HG03045 (cell line): Measurements from ENCODE around the gene DNM1.

Source experiments
- ATAC-seq: cut with Tn5 transposase; IDR thresholded peaks from one replicate; pipeline ENCODE4 v1.9.1; 2021; ENCODE audit warnings: mild to moderate bottlenecking, moderate library complexity; ENCODE audit not compliant: unreplicated experiment

DNM1 gene

DNA sequence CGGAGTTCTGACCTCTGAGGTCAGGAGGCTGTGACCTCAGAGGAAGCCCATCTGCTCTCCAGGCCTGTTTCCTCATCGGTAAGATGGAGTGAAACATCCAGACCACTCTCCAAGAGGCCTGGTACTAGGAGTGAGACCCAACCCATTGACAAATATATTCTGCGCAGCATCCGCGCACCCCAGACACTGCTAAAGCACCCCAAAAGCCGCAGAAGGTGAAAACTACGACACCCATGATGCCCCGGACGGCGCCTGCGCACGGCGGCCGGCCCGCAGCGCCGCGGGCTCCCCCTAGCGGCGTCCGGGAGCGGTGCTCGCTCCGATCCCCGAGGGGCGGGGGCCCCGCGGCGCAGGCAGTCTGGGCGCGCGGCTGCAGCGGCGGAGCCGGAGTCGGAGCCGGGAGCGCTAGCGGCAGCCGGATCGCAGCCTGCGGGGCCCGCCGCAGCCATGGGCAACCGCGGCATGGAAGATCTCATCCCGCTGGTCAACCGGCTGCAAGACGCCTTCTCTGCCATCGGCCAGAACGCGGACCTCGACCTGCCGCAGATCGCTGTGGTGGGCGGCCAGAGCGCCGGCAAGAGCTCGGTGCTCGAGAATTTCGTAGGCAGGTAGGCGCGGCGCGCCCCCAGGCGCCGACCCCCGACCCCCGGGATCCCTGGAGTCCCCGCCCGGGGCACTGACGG is at the start of gene DNM1:
Gene DNM1, plus strand, starts transcription at position 356 of the 683 bp plus-strand sequence. Its CDS starts 92 bp downstream, at position 448.
- ATAC-seq: peak; percentile 70

DNA sequence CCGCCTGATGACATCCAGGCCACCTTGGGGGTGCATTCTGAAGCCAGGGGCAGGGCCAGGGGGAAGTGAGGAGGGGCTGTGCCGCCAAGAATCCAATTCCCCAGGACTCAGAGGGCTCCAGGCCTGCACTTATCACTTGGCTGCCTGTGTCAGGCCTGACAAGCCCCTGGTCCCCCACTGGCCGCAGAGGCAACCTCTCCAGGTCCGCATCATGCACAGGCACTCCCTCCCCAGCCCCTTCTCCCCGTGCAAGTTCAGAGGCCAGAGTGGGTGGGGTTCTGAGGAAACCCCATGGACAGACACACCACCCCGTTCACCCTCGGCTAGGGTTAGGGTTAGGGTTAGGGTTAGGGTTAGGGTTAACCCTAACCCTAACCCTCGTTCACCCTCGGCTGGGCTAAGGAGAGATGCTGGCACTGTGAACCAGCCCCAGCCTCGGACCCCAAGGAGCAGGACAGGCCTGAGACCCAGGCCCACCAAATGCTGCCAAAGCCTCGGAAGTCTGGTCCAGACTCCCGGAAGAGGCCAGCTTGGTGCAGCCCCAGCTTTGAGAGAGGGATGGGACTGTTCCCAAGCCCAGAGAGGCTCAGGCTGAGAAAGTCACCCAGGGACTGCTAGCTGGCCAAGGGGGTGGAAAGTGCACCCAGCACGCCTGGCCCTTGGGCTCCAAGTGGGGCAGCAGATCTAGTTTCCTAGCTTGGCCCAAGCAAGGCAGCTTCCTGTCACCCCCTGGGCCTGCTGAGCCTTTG is 49.1 kb upstream of the DNM1 start:
- ATAC-seq: no peak

DNA sequence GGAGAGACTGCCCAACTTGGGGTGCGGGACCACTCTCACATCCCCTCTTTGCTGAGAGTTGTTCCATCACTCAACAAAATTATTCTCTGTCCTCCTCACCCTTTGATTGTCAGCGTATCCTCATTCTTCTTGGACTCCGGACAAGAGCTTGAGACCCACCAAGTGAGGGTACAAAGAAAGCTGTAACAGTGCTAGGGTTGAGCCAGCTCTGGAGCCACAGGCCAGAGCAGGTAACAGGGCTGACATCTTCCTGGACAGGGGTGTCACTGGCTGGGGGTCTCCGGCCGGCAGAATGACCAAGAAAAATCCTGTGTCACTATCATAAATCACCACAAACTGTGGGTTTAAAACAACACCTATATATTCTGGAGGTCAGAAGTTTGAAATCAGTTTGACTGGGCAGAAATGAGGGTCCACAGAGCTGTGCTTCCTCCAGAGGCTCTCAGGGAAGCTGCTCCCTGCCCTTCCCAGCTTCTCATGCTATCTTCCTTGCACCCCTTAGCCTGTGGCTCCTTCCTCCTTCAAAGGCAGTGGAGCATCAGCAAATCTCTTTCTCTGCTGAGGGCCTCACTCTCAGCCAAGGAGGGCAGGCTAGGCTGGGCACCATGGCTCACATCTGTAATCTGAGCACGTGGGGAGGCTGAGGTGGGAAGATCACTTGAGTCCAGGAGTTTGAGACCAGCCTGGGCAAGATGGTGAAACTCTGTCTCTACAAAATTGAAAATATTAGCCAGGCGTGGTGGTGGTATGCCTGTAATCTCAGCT is 47.3 kb upstream of the DNM1 start:
- ATAC-seq: no peak

DNA sequence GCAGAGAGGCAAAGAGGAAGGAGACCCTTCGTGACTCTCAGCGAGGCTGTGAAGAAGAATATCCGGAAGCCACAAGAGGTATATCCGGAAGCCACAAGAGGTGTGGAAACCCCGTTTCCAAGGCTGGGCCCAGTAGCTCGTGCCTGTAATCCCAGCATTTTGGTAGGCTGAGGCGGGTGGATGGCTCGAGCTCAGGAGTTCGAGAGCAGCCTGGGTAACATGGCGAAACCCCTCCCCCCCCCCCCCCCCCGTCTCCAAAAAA is 43.7 kb upstream of the DNM1 start:
- no peak for ATAC-seq

DNA sequence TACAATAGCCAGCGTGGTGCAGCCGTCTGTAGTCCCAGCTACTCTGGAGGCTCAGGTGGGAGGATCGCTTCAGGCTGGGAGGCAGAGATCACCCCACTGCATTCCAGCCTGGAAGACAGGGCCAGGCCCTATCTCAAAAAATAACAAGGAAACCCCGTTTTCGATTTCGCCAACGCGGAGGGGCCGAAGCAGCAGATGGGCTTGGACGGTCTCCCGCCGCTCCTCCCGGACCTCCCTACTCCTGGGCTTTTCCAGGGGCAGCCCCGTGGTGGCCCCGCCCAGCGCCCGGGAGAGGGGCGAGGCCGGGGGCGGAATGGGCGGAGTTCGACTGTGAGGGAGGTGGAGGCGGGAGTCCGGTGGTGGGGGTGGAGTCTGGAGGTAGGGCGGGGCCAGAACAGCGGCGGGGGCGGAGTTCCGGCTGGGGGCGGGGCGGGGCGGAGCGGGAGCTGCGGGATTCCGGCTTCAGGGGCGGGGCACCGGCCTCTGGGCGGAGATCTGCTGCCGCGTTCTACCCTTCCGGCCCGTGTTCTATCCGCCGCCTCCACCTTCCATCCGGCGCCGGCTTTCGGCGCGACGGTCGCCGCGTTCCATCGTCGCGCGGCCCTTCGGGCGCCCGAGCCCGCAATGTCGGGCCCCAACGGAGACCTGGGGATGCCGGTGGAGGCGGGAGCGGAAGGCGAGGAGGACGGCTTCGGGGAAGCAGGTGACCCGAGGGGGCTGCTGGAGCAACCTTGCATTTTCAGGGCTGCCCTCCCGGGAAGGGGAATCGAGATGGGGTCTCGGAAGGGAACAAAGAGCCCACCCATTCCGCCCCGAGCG is 43.2 kb upstream of the DNM1 start, which contains the start of gene BBLN:
Gene BBLN, plus strand, starts transcription at position 482 of the 819 bp plus-strand sequence. Its CDS starts 143 bp downstream, at position 625.
- ATAC-seq: peak; percentile 70

DNA sequence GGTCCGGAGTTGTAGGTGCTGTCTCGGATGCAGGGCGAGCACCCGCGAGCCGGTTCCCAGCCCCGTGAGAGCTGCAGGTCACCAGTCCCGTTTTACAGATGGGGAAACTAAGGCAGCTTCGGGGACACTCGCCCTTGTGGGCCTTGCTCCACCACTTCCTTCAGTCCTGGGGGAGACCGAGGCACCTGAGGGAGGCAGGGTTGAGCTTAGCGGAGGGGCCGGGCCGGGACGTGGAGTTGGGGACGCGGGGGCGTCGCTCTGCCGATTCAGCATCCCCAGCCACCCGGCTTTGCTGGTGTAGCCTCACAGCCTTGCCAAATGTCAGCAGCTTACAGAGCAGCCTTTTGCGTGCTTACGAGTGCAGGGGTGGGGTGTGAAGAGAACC is 42.6 kb upstream of the DNM1 start:
- peak; percentile 8 for ATAC-seq

DNA sequence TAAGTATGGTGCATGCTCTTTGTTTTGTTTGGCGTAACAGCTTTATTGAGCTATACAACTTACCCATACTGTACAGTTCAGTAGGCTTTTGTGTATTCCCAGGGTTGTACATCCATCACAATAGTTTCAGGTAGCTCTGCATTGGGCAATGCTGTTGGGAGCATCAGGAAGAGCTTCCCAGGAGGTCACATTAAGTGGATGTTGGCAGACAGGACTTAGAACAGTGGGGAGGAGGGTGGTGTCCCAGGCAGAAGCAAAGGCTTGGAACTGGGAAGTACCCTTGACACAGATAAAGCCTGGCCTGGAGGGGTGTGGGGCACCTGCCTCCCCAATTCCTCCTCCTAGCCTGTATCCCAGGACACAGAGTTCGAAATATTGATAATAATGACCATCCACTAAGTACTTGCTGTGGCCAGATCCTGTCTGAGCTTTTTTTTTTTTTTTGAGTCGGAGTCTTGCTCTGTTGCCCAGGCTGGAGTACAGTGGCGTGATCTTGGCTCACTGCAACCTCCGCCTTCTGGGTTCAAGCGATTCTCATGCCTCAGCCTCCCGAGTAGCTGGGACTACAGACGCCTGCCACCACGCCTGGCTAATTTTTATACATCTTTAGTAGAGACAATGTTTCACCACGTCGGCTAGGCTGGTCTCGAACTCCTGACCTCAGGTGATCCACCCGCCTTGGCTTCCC is 41.8 kb upstream of the DNM1 start:
- ATAC-seq: no peak

DNA sequence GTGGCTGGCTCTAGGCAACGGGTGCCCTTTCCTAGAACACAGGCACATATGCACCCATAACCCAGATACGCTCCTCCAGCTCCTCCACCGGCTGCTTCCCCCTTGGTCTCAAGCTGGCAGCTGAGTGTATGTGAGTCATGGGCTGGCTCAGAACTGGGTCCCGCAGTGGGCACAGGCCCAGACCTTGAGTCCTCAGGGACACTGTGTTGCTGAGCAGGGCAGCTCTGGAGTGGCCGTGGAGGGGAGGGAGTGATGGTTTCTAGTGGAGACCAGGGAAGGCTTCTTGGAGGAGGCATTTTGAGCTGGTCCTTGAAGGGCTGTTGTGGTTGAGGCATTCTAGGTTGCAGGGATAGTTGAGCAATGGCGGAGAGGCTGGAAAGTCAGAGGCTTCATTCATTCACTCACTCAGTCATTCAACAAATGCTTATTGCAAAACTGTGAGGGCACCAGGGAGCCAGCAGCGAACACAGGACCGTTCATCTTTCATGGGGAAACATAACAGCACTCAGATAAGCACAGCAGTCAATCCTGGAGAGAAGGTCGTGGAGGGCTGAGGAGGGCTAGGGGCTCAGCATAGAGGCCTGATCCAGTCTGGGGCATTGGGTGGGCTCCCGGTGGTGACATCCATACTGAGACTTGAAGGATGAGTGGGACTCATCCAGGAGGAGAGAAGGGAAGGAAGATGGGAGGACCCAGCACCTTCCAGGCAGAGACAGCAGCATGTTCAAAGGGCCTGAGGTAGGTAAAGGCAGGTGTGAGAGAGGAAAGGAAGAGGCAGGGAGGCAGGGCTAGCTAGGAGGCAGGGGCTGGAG is 40.8 kb upstream of the DNM1 start:
- ATAC-seq: no peak

DNA sequence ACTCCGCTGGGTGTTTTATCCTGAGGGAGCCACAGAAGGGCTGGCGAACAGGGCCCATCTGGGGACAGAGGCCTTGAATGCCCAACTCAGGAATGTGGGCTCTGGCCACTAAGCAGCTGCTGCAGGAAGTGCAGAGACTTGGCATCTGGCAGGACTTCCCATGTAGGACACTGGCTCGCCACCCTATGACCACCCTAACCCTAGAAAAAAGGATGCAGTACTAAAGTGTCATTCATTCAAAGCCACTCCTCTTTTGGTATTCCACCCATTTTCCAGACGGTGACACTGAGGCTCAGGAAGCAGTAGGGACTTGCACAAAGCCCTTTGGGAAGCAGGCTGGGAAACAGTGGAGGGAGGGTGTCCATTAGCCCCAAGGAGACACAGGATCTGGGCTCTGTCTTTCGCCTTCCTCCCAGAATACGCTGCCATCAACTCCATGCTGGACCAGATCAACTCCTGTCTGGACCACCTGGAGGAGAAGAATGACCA is 40.1 kb upstream of the DNM1 start:
- ATAC-seq: no peak

DNA sequence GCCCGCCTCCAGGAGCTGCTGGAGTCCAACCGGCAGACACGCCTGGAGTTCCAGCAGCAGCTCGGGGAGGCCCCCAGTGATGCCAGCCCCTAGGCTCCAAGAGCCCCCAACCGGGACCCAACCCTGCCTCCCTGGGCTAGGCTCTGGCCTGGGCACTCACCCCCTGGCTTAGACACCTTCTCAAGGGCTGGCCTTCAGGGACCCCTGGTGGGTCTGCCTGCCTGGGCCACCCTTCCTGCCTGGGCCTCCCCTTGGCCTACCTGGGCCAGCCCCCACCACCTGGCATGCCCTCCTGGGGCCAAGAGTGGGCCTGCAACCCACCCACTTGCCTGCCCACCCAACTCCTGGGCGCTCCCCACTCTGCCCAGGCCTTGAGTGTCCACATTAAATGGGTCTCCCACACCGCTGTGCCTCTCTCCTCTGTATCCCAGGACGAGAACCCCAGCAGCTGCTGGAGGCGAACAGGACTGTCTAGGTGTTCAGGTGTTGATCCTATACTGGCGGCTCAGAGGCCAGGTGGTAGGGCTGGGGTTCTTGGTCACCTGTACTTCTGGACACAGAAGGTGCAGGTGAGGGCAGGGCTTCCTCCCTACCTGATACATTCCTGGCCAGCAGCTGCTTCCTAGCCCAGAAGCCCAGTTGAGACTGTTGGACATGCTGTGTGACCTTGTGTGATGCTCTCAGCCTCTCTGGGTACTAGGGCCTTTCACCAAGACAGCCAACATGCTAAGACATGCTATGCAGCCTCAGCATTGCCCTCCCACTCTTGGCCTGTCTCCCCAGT is 39.5 kb upstream of the DNM1 start:
- no peak for ATAC-seq

DNA sequence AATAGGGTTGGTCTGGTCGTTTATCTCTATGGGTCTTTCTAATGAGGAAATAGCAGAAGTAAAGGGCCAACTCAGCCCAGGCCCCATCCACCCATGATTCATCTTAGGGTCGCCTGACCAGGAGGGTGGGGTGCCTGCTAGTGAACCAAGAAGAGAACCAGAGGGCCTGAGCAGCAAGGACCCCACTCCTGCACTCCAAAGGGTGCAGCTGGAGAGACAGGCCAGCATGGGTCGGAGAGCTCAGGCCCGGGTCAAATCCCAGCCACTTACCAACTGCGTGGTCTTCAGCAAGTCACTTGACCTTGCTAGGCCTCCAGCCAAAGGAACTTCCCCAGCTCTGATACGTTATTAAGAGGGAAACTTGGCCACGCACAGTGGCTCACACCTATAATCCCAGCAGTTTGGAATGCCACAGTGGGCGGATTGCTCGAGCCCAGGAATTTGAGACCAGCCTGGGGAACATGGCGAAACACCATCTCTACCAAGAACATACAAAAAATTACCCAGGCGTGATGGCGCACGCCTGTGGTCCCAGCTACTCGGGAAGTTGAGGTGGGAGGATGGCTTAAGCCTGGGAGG is 38.8 kb upstream of the DNM1 start:
- no peak for ATAC-seq

DNA sequence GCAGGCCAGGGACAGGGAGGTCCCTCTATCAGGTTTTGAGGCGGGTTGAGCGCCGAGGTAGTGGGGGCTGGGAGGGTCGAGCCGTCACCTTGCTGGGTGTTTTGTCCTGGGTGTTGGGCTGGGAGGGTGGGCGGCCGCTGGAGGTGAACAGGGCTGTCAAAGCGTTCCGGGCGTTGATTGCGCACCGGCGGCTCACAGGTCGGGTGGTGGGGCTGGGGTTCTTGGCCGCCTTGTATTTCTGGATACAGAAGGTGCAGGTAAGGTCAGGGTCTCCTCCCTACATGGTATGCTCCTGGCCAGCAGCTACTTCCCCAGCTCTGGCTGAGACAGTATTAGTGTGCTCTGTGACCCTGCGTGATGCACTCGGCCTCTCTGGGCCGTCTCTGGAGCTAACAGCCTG is 37.0 kb upstream of the DNM1 start:
- no peak for ATAC-seq

DNA sequence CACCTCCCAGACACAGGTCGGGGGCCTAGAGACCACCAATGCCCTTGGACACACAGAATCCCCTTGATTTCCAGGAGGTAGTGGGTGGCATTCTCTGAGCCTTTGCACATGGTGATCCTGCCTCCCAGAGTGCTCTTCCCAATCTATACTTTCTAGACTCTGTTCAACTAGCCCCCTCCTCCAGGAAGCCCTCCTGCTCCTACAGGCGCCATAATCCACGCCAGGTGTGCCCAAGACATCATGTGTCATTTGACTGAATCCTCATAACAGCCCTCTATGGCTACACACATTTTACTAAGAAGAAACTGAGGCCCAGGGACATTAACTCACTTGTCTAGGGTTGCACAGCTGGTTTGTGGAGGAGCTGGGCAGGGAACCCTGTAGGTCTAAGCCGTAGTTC is 36.0 kb upstream of the DNM1 start:
- no peak for ATAC-seq

DNA sequence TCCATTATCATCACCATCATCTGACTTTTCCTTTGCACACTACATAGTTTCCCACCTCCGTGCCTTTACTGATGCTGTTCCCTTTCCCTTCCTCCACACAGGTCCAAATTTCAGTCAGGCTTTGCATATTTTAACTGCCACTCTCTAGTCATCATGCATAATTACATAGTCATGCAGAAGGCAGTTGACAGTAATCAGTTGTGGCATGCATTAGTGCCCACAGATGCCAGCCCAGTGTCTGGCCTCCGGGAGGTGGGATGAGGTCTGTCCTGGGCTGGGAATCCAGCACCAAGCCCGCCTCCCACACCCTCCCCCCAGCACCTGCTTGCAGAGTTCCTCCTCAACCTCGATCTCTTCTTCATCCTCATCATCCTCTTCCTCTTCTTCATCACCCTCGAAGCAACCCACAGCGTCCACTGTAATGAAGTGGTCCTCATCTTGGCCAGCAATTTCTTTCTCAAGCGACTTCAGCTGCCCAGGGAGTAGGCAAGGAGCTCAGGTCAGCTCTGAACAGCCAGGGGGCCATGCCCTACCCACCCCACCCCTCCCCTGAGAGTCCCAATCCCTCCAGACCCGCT is 34.4 kb upstream of the DNM1 start:
- no peak for ATAC-seq

DNA sequence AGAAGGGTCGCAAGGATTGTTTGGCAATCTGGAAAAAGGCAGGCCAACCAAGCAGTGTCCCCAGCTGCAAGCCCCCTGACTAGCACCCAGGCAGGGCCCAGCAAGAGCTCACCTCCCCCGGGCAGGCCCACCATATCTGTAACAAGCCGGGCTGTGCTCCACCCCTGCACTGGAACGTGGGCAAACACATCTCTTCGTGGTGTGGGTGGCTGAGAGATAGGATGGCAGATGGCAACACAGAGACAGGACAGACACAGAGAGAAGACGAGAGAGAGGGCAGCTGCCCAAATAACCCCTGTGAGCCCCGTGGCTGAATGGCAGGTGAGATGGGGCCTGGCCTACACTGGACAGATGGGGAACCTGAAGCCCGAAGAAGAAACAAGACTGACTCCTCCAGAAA is 33.7 kb upstream of the DNM1 start:
- no peak for ATAC-seq

DNA sequence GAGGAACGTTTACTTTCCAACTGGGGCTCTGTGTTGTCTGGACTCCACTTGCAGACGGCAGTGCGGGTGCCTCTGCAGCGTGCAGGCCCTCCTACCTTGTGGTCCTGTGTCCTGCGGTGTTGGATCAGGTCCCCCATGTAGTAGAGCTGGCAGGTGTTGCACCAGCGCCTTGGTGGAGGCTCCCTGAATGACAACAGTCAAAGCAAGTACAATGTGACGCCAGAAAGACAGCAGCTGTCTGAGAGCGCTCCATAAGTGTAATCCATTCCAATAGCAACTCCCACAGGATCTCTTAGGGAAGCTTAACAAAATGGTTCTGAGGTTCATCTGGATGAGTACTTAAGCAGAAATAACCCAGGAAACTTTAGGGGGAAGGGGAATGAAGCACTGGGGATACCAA is 33.3 kb upstream of the DNM1 start:
- no peak for ATAC-seq

DNA sequence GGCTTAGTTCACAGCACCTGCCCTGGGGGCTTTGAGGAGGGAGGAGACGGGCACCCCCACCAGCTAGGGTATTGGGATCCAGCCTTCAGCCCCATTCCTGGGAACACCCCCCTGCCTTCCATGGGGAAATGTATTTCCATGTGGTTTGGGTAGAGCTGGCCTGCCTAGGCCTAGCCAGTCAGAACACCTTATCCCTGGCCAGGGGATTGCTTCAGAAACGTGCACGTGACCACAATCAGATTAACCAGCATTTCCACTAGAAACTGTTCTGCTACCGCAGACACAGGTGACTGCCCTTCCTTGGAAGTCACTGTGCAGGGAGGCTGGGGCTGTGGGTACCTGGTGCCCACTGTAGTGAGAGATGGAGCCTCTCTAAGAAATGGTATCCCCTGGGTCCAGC is 29.1 kb upstream of the DNM1 start:
- no peak for ATAC-seq

DNA sequence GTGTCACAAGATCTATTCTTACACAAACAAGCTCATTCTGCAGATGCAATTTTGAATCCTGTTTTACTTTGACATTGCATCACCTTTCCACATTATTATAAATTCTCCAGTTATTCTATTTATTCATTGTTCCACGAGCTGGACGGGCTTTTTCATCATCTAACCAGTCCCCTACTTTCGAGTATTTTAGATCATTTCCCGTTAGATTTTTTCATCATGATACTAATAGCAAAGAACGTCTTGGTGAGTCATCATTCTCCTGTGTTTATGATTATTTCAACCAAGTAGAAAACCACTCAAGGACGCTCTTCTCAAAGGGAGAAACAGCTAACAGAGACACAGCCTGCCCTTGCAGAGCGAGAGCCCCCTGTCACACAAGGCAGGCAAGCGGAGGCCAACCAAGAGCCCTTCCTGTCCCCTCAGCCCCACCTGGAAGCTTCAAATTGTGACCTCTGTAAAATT is 28.0 kb upstream of the DNM1 start:
- no peak for ATAC-seq
